ENCODE data around the gene KIF14.

The KIF14 gene

GRCh38 chr1:200620273-200621131 lies at the start of gene KIF14:
Gene KIF14, minus strand, starts transcription at chr1:200620751. Its CDS starts 2,028 bp downstream, at chr1:200618723.
- peak within 1 kb of the TSS in 20 of 21 experiments; percentile 16 to 79 (median 64) for H3K27ac ChIP-seq

DNA sequence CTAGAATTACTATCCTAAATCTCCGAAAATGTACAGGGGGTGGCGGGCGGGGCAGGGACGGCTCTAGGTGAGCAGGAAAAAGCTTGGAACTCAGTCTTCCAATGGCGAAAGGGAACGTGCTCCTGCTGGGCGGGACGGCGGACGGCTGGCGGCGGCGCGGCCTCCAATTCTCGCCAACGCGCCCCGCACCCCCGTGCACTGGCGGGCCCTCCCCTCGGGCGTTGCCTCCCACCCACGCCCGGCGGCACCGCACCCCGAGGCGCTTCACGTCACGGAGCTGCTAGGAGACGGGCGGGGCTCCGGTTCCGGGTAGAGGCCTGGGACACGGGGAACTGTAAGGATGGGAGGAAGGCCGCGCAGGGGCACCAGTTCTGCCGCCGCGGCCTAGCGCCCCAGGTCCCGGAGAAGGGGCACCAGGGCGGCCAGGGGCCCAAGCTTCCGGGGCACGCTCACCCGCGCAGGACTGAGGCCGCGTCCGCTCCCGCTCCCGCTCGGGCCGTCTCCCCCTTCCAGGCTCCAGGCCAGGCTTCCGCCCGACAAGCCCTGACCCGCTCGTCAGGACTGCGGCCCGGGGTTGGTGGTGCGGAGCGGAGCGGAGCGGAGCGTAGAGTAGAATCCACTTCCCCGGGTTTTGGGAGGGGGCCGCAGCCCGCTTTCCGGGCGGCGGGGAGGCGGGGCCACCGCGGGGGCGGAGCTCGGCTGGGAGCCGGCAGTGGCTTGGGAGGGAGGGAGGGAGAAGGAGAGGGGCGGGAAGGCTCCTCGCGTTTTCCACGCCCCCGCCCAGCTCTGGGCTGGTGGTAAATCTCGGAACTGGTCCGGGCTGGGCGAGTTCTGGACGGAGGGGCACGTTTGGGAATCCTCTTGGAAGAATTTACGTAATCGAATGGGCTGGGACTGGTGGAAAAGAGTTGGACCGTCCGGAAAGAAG lies 49.0 kb upstream of the KIF14 start, which contains the start of gene DDX59:
TSS of gene DDX59 (minus strand) at position 594 of the 928 bp plus-strand sequence. CDS start 3,167 bp downstream, outside the sequence.
- Histone ChIP-seq H3K4me3 (peak within 1 kb of the TSS; percentile 54 to 83 (median 64)), H3K27ac (peak within 1 kb of the TSS; percentile 91 to 100 (median 100))

More at GRCh38 chr1:200620273-200621131, at the start of gene KIF14:
- H3K4me3 ChIP-seq = peak within 1 kb of the TSS; percentile 47 to 81 (median 58)

DNA sequence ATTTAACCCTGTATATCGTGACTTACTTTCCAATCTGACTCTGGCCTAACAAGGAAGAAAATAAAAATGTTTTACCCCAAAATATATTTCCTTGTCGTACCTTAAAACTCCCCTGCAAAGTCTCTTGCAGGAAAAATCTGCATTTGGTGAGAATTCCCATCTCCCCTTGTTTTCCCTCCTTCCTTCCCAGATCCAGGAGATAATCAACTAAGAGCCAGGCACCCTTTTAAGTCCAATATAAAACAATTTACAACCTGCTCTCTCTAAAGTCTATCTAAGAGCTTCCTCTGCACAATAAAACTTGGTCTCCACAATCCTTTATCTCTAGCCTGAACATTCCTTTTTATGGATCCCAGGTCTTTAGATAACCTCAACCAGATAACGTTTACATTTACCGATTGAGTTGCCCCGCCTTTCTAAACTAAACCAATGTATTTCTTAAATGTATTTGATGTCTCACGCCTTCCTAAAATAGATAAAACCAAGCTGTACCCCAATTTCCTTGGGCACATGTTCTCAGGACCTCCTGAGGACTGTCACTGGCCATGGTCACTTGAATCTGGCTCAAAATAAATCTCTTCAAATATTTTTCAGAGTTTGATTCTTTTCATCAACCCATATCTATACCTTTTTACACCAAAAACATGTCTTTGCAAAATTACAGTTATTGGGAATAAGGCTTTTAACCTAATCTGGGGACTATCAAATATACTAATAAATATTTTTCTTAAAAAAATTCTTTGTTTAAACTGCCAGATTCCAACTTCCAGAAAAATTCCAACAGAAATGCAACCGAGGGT lies 48.2 kb upstream of the KIF14 start:
- Histone ChIP-seq H3K27ac (peak overlapping the region in 20 of 21 experiments; percentile 91 to 100 (median 100)), H3K4me3 (peak overlapping the region; percentile 54 to 83 (median 64))

- peak overlapping the region in 7 of 21 experiments; percentile 4 to 69 (median 30) for H3K27ac ChIP-seq
- no peak overlapping the region for H3K4me3 ChIP-seq
These were observed 45.8 kb upstream of the KIF14 start for GRCh38 chr1:200666309-200666708.

- H3K4me3 ChIP-seq = no peak overlapping the region
- peak overlapping the region in 7 of 21 experiments; percentile 4 to 69 (median 30) for H3K27ac ChIP-seq
These were observed 45.3 kb upstream of the KIF14 start for GRCh38 chr1:200665861-200666260.

DNA sequence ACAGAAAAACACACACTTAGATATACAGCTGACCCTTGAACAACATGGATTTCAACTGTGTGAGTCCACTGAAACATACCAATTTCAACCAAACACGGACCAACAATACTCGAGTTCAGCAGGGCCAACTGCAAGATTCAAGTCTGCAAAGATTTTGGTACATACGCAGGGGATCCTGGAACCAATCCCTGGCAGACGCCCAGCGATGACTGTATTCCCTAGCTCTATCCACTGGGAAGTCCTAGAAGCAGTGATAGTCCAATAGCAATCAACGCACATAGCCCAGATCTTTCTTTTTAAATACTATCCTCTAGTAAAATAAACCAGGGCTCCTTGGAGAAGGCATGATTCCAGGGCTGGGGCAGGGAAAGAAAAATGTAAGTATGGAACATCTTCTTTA lies 40.2 kb upstream of the KIF14 start:
- H3K4me3 ChIP-seq = no peak overlapping the region
- no peak overlapping the region for H3K27ac ChIP-seq

DNA sequence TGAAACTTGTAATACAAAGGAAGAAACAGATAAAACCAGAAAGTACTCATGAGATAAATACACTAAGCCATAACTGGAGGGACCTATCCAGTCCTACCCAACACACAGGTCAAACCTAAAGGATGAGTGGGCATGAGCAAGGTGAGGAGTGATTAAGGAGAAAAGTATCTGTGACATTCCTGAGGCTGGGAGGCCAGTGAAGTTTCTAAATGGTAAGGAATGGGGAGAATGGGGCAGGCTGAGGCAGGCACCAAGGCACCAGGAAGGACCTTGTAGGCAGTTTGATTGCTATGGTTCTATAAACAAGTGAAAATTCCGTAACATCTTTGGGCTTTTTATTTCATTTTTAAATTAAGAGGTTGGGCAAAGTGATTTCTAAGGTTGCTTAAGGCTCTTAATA lies 38.7 kb upstream of the KIF14 start:
- Histone ChIP-seq H3K4me3 (no peak overlapping the region), H3K27ac (peak overlapping the region in 3 of 21 experiments; percentile 7 to 42 (median 18))

GRCh38 chr1:200658037-200658818 lies 37.7 kb upstream of the KIF14 start:
- no peak overlapping the region for H3K4me3 ChIP-seq
- no peak overlapping the region for H3K27ac ChIP-seq

DNA sequence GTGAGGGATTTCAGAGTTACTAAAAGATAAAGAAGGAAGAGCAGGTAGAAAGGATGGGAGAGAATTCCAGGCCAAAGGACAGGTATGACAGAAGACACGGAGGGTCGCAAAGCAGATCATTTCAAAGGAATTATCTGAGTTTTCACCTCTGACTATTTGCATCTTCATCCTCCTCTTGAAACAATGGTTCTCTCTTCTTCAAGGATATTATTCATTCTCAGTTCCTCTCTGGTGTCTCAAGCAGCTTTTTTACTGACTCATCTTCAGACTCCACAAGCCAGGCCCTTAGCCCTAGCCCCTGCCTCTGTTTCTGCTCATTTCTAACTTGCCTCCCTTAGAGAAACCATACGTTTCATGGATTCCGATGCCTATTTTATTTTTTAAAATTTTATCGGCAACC lies 34.1 kb upstream of the KIF14 start:
- no peak overlapping the region for H3K4me3 ChIP-seq
- no peak overlapping the region for H3K27ac ChIP-seq

DNA sequence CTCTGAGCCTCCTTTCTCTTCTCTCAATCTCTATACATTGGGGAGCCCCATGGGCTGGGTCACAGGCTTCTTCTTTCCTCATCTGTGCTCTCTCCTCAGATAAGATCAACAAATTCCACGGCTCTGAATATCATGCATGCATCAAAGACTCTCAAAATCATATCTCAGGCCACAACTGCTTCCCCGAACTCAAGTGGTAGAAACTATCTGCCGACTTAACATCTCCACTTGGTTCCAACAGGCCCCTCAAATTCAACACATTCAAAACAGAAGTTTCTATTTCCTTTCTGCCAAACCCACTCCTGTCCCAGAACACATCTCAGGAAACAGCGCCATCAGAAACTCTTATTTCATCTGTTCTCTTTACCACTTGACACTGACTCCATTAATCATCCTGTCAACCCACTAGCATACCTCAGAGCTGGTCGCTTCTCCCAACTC lies 32.5 kb upstream of the KIF14 start:
- H3K4me3 ChIP-seq = no peak overlapping the region
- H3K27ac ChIP-seq = no peak overlapping the region

DNA sequence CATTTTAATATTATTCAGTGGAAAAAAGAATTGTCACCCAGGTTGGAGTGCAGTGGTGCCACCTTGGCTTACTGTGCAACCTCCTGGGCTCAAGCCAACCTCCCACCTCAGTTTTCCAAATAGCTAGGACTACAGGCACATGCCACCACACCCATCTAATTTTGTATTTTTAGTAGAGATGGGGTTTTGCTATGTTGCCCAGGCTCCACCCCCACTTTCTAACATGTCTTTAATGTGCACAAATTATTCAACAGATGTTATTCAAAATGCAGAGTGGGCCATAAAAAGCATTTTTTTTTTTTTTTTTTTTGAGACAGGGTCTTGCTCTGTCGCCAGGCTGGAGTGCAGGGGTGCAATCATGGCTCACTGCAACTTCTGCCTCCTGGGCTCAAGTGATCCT lies 31.8 kb upstream of the KIF14 start:
- no peak overlapping the region for H3K27ac ChIP-seq

DNA sequence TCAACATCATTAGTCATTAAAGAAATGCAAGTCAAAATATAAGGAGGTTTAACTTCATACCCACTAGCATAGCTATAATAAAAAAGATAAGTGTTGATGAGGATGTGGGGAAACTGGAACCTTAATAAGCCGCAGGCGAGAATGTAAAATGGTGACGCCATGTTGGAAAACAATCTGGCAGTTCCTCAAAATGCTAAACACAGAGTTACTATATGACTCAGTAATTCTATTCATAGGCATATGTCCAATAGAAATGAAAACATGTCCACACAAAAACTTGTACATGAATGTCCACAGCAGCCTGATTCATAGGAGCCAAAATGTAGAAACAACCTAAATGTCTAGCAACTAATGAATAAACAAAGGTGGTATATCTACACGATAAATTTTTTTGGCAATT lies 26.0 kb upstream of the KIF14 start:
- H3K27ac ChIP-seq = peak overlapping the region in 6 of 21 experiments; percentile 3 to 60 (median 36)
- H3K4me3 ChIP-seq = no peak overlapping the region

More for the DNA sequence above, 31.8 kb upstream of the KIF14 start:
- H3K4me3 ChIP-seq = no peak overlapping the region

DNA sequence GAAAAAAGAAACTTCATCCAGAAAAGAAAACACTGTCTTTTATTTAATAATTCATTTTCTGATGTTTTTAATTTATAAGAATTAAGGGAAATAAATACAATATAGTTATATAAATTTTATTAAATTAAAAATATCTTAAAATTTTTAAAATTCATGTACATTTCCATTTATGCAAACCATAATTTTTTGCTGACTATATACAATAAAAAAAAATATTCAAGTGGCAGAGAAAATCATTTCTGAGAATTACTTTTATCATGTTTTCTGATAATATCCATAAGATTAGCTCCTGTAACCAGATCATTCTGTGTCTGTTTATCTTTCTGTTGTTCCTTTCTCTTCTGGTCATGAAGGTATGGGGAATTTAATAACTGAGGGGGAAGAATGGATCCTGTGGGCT lies 23.5 kb upstream of the KIF14 start:
- Histone ChIP-seq H3K27ac (peak overlapping the region in 2 of 21 experiments; percentile 17 to 76), H3K4me3 (no peak overlapping the region)

- Histone ChIP-seq H3K4me3 (no peak overlapping the region), H3K27ac (peak overlapping the region in 8 of 21 experiments; percentile 10 to 76 (median 38))
These were observed 21.9 kb upstream of the KIF14 start for GRCh38 chr1:200642481-200642880.

- Histone ChIP-seq H3K27ac (peak overlapping the region in 15 of 21 experiments; percentile 9 to 86 (median 56)), H3K4me3 (no peak overlapping the region)
These were observed 20.4 kb upstream of the KIF14 start for GRCh38 chr1:200640963-200641401.

DNA sequence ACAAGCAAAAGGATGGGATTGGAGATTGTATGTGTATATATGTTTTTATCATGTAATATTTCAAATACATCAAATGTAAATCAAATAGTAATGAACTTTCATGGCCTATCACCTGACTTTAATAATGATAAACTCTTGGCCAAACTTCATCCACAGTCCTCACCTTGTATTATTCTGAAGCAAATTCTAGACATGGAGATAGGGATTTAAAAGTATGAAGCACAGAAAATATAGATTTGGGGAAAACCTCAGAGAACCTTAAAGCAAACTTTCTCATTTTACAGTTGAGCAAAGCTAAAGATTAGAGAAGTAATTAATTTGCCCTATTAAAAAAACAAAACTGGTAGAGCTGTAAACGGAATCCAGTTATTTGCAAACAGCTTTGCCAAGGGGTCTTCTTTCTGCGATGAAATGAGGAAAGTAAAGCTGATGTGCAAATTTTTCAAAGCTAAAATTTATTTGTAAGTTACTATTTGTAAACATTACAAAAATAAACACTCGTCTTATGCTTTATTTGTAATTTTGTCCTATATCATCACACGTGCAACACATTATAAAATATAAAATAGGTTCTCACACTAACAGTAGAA lies 19.9 kb upstream of the KIF14 start:
- no peak overlapping the region for H3K4me3 ChIP-seq
- H3K27ac ChIP-seq = peak overlapping the region in 15 of 21 experiments; percentile 9 to 86 (median 55)

DNA sequence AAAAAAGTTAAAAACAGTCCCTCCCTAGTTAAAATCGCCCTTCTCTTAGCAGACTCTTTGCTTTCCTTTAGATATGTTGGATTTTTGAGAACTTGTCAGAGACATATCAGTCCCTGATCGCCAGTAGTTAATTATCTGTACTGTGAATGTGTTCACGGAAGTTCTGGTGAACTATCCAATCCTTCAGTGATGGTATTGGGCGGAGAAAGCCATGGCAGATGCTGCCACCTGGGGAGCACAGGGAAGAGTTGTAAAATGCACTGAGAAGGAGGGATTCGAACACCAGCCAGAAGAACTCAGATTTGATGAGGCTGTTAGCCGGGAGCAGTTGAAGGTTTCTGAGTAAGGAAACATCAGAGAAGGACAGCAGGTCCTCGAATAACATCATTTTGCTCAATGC lies 17.5 kb upstream of the KIF14 start:
- H3K27ac ChIP-seq = peak overlapping the region in 1 of 21 experiments; percentile 14
- H3K4me3 ChIP-seq = no peak overlapping the region

GRCh38 chr1:200636681-200637080 lies 16.1 kb upstream of the KIF14 start:
- Histone ChIP-seq H3K4me3 (no peak overlapping the region), H3K27ac (no peak overlapping the region)
